HCT116 (cell line): Measurements from ENCODE around the gene SLC52A1.

Experiments
- CTCF ChIP-seq, 3 experiments: fragments of 200-600 bp in 1 of 3; sonication (generic) in 1 of 3; IDR thresholded peaks in 2 of 3; conservative IDR thresholded peaks in 1 of 3; 2 replicates each; pipeline ENCODE4 v1.5.1; 2012 to 2017; ENCODE audit warnings: low read depth in 2 of 3, low read length in 2 of 3, antibody characterized with exemption in 1 of 3, borderline replicate concordance in 1 of 3, control low read depth in 1 of 3, mild to moderate bottlenecking in 1 of 3, mixed read lengths in 1 of 3, mixed run types in 1 of 3, moderate library complexity in 1 of 3; ENCODE audit not compliant: insufficient read depth in 1 of 3
- MAX ChIP-seq: IDR thresholded peaks from 2 replicates; pipeline ENCODE4 v1.6.1; 2012

- TF ChIP-seq MAX (no peak), CTCF (IDR thresholded peaks at IDR 0.05 in 2 of 3, conservative IDR thresholded peaks at IDR 0.05 in 1 of 3; ENCODE audit: borderline replicate concordance in 1 of 3, insufficient read depth in 1 of 3, low read depth in 2 of 3, low read length in 2 of 3) (no peak)
Measured at GRCh38 chr17:4986403-4986802, 48.8 kb downstream of the SLC52A1 start.
